ENCODE measurements around the gene CFAP58.

The CFAP58 gene

GRCh38 chr10:104323085-104323484 lies 30.5 kb upstream of the CFAP58 start:
- no peak for DNase-seq (ENCODE audit: low spot score)

GRCh38 chr10:104323760-104324201 lies 29.9 kb upstream of the CFAP58 start:
- DNase-seq (ENCODE audit: low spot score) = no peak

GRCh38 chr10:104324221-104324686 lies 29.4 kb upstream of the CFAP58 start:
- DNase-seq (ENCODE audit: low spot score) = no peak

- no peak for DNase-seq (ENCODE audit: low spot score)
Measured at GRCh38 chr10:104324931-104325330, 28.7 kb upstream of the CFAP58 start.

GRCh38 chr10:104325436-104326435 lies 27.9 kb upstream of the CFAP58 start:
- no peak for DNase-seq (ENCODE audit: low spot score)

GRCh38 chr10:104326991-104327610 lies 26.5 kb upstream of the CFAP58 start:
- DNase-seq (ENCODE audit: low spot score) = no peak

- peak; percentile 80 for DNase-seq (ENCODE audit: low spot score)
Measured at GRCh38 chr10:104327745-104328645, 25.6 kb upstream of the CFAP58 start.

GRCh38 chr10:104328646-104328895 lies 25.1 kb upstream of the CFAP58 start:
- peak; percentile 81 for DNase-seq (ENCODE audit: low spot score)

GRCh38 chr10:104328896-104329710 lies 24.5 kb upstream of the CFAP58 start:
- DNase-seq (ENCODE audit: low spot score) = no peak

GRCh38 chr10:104329735-104330134 lies 23.9 kb upstream of the CFAP58 start:
- DNase-seq (ENCODE audit: low spot score) = no peak

GRCh38 chr10:104330168-104331110 lies 23.2 kb upstream of the CFAP58 start:
- DNase-seq (ENCODE audit: low spot score) = no peak

GRCh38 chr10:104331208-104331838 lies 22.3 kb upstream of the CFAP58 start:
- no peak for DNase-seq (ENCODE audit: low spot score)

- peak; percentile 17 for DNase-seq (ENCODE audit: low spot score)
Measured at GRCh38 chr10:104332243-104333031, 21.2 kb upstream of the CFAP58 start.

GRCh38 chr10:104333032-104333727 lies 20.5 kb upstream of the CFAP58 start:
- peak; percentile 46 for DNase-seq (ENCODE audit: low spot score)

- DNase-seq (ENCODE audit: low spot score) = peak; percentile 41
Measured at GRCh38 chr10:104333728-104334373, 19.8 kb upstream of the CFAP58 start.

- no peak for DNase-seq (ENCODE audit: low spot score)
Measured at GRCh38 chr10:104334561-104334960, 19.1 kb upstream of the CFAP58 start.

GRCh38 chr10:104334965-104335650 lies 18.5 kb upstream of the CFAP58 start:
- DNase-seq (ENCODE audit: low spot score) = peak; percentile 35
